ENCODE measurements around the gene SLC49A3.
A peak's percentile ranks its signal among the peaks of the same experiment; 100 is the strongest.

The SLC49A3 gene

GRCh38 chr4:664713-665231 is 24.2 kb downstream of the SLC49A3 start:
- DNase-seq: peak; percentile 1

GRCh38 chr4:663438-664428 is 25.2 kb downstream of the SLC49A3 start:
- DNase-seq: peak; percentile 76

DNA sequence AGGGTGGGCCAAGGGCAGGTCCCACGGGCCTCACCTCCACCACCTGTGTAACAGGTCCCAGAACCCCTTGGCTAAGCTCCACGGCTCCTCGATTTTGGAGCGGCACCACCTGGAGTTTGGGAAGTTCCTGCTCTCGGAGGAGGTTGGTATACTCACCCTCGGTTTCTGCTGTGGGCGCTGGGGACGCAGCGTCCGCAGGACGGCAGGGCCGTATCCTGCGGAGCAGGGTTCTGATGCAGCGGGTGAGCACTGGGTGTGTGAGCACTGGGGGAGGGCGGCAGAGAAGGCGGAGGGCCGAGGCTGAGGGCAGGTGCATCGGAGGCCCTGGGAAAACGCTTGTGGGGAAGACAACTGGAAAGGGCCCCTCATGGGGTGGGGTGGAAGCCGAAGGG is 25.9 kb downstream of the SLC49A3 start:
- peak; percentile 1 for DNase-seq

- DNase-seq: peak; percentile 1
Measured at GRCh38 chr4:661881-662761, 26.8 kb downstream of the SLC49A3 start.

- DNase-seq: no peak
Measured at GRCh38 chr4:661231-661630, 27.7 kb downstream of the SLC49A3 start.

DNA sequence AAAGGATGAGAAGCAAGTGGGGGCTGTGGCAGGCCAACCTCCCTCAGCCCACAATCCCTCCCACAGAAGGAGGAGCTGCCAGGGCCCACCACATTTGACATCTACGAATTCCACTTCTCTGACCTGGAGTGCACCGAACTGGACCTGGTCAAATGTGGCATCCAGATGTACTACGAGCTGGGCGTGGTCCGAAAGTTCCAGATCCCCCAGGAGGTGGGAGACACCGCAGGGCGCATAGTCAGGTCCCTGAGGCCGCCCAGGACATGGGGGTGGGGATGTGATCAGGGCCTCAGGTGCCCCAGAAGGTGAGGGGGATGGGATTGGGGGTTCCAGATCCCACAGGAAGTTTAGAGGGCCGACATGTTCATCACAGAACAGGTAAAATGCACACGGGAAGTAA is 28.6 kb downstream of the SLC49A3 start:
- no peak for DNase-seq

GRCh38 chr4:659851-660250 is 29.1 kb downstream of the SLC49A3 start:
- no peak for DNase-seq

GRCh38 chr4:658681-659667 is 30.0 kb downstream of the SLC49A3 start:
- no peak for DNase-seq

DNA sequence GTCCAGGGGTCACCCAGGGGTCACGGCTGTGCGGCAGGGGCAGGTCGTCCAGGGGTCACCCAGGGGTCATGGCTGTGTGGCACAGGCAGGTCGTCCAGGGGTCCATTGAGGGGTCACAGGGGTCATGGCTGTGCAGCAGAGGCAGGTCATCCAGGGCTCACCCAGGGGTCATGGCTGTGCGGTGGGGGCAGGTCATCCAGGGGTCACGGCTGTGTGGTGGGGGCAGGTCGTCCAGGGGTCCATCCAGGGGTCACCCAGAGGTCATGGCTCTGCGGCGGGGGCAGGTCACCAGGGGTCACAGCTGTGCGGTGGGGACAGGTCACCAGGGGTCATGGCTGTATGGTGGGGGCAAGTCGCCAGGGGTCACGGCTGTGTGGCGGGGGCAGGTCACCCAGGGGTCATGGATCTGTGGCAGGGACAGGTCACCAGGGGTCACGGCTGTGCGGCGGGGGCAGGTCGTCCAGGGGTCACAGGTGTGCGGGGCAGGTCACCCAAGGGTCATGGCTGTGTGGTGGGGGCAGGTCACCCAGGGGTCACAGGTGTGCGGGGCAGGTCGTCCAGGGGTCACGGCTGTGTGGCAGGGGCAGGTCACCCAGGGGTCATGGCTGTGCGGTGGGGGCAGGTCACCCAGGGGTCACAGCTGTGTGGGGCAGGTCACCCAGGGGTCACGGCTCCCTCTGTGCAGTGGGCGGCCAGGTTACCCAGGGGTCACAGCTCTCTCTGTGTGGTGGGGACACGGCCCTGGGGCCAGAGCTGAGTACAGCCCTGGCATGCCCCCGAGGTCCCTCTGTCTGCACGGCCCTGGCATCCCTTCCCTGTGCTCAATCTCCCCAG is 30.9 kb downstream of the SLC49A3 start:
- no peak for DNase-seq

DNA sequence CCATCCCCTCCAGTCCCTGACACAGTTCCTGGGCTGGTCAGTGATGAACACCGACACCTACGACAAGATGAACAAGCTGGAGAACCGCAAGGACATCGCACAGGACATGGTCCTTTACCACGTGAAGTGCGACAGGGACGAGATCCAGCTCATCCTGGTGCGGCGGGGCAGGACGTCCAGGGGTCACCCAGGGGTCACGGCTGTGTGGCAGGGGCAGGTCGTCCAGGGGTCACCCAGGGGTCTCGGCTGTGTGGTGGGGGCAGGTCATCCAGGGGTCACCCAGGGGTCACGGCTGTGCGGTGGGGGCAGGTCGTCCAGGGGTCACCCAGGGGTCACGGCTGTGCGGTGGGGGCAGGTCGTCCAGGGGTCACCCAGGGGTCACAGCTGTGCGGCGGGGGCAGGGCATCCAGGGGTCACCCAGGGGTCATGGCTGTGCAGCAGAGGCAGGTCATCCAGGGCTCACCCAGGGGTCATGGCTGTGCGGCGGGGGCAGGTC is 31.6 kb downstream of the SLC49A3 start:
- DNase-seq: no peak

DNA sequence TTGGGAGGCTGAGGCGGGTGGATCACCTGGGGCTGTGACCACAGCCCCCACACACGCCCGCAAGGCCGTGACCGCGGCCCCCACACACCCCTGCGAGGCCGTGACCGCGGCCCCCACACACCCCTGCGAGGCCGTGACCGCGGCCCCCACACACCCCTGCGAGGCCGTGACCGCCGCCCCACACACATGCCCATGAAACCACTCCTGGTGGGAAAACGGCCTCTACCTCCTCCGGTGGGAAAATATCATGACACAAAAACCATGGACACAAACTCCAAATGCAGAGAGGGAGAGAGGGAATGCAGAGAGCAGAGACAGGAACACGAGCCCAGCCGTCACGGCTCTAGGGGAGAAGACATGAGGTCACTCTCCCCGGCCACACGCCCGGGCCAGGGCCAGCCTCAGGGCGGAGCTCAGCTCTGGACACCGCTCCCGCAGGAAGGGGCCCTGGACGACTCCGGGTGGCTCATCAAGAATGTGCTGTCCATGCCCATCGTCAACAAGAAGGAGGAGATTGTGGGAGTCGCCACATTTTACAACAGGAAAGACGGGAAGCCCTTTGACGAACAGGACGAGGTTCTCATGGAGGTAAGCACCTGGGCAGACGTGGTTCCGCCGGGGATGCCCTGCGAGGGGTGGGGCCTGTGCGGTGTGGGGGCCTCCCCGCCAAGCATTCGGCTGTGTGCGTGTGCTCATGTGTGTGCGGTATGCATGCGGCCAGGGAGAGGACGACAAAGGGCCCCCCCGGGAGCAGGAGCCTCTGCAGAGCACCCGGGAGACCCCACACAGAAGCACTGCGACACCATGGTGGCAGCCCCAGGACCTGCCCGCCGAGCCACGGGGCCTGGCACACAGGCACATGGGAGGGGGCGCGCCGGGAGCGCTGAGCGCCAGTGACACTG is 32.3 kb downstream of the SLC49A3 start:
- no peak for DNase-seq

- no peak for DNase-seq
Measured at GRCh38 chr4:655464-656151, 33.3 kb downstream of the SLC49A3 start.

DNA sequence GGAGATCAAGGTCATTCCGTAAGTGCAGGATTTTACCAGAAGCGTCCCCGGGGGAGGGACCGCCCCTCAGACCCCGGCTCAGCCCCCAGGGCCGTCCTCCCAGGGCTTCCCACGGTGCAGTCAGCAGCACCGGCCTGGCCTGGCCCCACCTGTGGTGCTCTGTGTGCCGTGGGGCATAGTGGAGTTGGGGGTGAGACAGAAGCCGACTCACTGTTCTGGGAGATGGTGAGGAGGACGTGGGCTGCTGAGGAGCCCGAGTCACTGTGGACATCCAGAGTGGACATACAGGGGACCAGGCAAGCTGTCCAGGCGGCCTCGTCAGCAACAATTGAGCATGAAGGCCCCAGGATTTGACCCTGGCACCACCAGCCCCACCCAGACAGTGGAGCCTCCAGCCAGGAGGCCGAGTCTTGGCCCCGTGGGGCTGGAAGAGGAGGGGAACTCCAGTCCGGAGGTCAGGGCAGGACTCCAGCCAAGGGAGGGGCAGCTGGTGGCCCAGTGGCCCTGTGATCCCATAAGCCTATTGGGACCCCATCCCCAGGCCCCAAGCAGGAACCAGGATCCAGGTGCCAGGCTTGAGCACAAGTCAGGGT is 34.0 kb downstream of the SLC49A3 start:
- no peak for DNase-seq

GRCh38 chr4:654503-654845 is 34.5 kb downstream of the SLC49A3 start:
- DNase-seq: no peak

DNA sequence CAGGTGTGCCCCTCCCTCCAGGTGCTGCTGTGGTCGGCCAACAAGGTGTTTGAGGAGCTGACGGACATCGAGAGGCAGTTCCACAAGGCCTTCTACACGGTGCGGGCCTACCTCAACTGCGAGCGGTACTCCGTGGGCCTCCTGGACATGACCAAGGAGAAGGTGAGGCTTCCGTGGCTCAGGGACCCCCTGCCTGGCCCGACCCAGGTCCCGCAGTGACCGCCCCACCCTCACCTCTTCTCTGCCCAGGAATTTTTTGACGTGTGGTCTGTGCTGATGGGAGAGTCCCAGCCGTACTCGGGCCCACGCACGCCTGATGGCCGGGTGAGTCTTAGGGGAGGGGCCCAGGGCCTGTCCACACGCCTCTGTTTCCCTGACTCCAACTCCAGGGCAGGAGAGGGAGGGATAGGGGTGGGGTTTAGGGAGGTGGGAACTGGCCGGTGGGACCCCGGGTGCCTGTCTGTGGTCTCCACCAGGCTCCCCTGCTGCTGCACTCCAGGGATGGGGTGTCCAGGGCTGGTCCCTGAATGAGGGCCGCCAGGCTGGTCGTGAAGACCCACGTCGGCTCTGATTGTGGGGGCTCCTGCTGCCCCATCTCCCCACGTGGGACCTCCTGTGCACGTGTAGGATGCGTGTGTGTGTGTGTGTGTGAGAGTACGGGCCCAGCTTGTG is 35.0 kb downstream of the SLC49A3 start:
- DNase-seq: no peak

- DNase-seq: no peak
Measured at GRCh38 chr4:653080-653821, 35.7 kb downstream of the SLC49A3 start.

DNA sequence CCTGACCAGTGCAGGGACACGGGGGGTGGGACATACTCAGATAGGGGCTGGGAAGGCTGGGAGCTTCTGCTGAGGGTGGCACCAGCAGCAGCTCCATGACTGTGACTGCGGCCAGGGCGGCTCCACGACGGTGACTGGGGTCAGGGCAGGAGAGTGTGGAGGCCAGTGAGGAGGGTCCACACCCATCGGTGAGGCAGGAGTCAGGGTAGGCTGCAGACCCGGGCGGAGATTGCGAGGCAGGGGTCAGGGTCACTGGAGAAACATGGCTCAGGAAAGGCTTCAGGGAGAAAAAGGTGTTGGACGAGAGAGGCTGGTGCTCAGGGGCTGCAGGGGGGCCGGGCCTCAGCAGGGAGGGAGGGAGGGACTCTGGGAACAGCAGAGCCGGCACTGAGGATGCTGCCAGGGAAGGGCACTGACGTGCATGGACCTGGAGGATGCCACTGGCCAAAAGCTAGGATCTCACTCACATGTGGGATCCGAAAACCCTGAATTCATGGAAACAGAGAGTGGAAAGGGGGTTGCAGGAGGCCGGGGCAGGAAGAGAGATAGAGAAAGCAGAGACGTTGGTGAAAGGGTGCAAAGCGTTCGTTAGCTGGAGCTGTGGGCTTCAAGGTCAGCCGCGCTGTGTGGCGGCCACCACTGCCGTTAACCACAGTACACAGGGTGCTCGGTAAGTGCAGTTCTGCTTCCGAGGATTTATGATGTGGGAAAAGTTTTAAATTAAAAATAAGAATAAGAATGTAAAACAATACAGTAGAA is 36.9 kb downstream of the SLC49A3 start:
- no peak for DNase-seq
